Vagina (tissue), 2 donors: Measurements from ENCODE around the gene NT5C3B. TPM values are rescaled to one million over a fixed set of nuclear protein-coding genes. Genes with fewer than 3 reads are reported as not detected.
A peak's percentile ranks its signal among the peaks of the same experiment; 100 is the strongest.

Experiments used
- DNase-seq, 2 donors: peaks; one replicate each; pipeline ENCODE4 v3.0.0-alpha.2; 2017; ENCODE audit errors: extremely low spot score in 2 of 2
- H3K27ac ChIP-seq: fragments of 200-600 bp; sonication (generic); one replicate; pipeline ENCODE4 v1.5.1; 2019
- H3K27me3 ChIP-seq: fragments of 200-600 bp; sonication (generic); one replicate; pipeline ENCODE4 v1.5.1; 2019
- H3K36me3 ChIP-seq, 2 donors: fragments of 200-600 bp; sonication (generic); one replicate each; pipeline ENCODE4 v1.5.1; 2017 to 2019
- H3K4me1 ChIP-seq: fragments of 200-600 bp; sonication (generic); one replicate; pipeline ENCODE4 v1.5.1; 2019
- H3K4me3 ChIP-seq, 2 donors: fragments of 200-600 bp; sonication (generic); 1 replicate in 1 of 2; 2 replicates in 1 of 2; pipeline ENCODE4 v1.5.1; 2016 to 2019
- H3K9me3 ChIP-seq: fragments of 200-600 bp; sonication (generic); one replicate; pipeline ENCODE4 v1.5.1; 2019
- CTCF ChIP-seq, 3 experiments: fragments of 450-650 bp in 2 of 3; fragments of 200-600 bp in 1 of 3; sonication (generic) in 1 of 3; IDR thresholded peaks; one replicate each; pipeline ENCODE4 v1.5.1; 2017 to 2019; ENCODE audit warnings: antibody characterized with exemption in 3 of 3, mild to moderate bottlenecking in 2 of 3, moderate library complexity in 2 of 3
- POLR2A ChIP-seq, 2 donors: fragments of 450-650 bp; IDR thresholded peaks; one replicate each; pipeline ENCODE4 v1.6.1; 2017; ENCODE audit warnings: antibody characterized with exemption in 2 of 2, mild to moderate bottlenecking in 2 of 2, moderate library complexity in 2 of 2
- POLR2AphosphoS5 ChIP-seq, 2 donors: sonication (generic); formaldehyde crosslinking; IDR thresholded peaks; one replicate each; pipeline ENCODE4 v1.9.0; 2017; ENCODE audit warnings: antibody characterized with exemption in 2 of 2, mild to moderate bottlenecking in 2 of 2, low read depth in 1 of 2; ENCODE audit not compliant: insufficient read depth in 1 of 2
- intact Hi-C: fragments of 100-400 bp; cut with DNase I; formaldehyde crosslinking; loops from one replicate; pipeline ENCODE4 v1.15.1; 2023
- total RNA-seq: library from RNA; depleted of rRNA; stranded (reverse); fragments of >200 nt; gene quantifications from one replicate; pipeline ENCODE4 v1.2.3, GENCODE V29; 2016

Gene NT5C3B
- total RNA-seq, 1 donor from 2014 or later = 71.5 TPM

GRCh38 chr17:41787021-41787418 is 49.0 kb downstream of the NT5C3B start:
- DNase-seq = no peak
- Histone ChIP-seq H3K9me3 (no peaks in the 10 kb centered on the region), H3K36me3 (no peaks in the 10 kb centered on the region), H3K4me1 (peaks cover 73% of the 10 kb centered on the region), H3K27ac (peak overlapping the region; percentile 75), H3K27me3 (no peaks in the 10 kb centered on the region), H3K4me3 (peak overlapping the region in 1 of 2 donors; percentile 81)
- intact Hi-C loops = no loop called here
- TF ChIP-seq POLR2AphosphoS5 (IDR thresholded peaks at IDR 0.05; ENCODE audit: insufficient read depth in 1 of 2, low read depth in 1 of 2) = peak in 1 of 2 donors; percentile 90
- no peak for TF ChIP-seq POLR2A (IDR thresholded peaks at IDR 0.05)
- TF ChIP-seq CTCF (IDR thresholded peaks at IDR 0.05) = no peak

- peak within 1 kb of the TSS; percentile 98 for H3K27ac ChIP-seq
- peak in 2 of 3 experiments; percentile 14 to 28 for TF ChIP-seq CTCF (IDR thresholded peaks at IDR 0.05)
- peak in 1 of 2 donors; percentile 85 for TF ChIP-seq POLR2AphosphoS5 (IDR thresholded peaks at IDR 0.05; ENCODE audit: insufficient read depth in 1 of 2, low read depth in 1 of 2)
- TF ChIP-seq POLR2A (IDR thresholded peaks at IDR 0.05) = peak; percentile 24 to 89
- H3K4me1 ChIP-seq = peaks cover 74% of the 10 kb centered on the region
- DNase-seq = peak in 1 of 2 donors; percentile 99
- no peaks in the 10 kb centered on the region for H3K9me3 ChIP-seq
- H3K27me3 ChIP-seq = no peaks in the 10 kb centered on the region
- H3K4me3 ChIP-seq = peak within 1 kb of the TSS; percentile 80 to 81
- no peaks in the 10 kb centered on the region for H3K36me3 ChIP-seq
- intact Hi-C loops = no loop called here
Observed at GRCh38 chr17:41786227-41787020, 49.6 kb downstream of the NT5C3B start, which contains the start of gene JUP. Gene JUP (minus strand): TSS chr17:41786711. CDS start chr17:41771854, 14,857 bp downstream.

GRCh38 chr17:41785859-41786226 is 50.2 kb downstream of the NT5C3B start:
- H3K4me3 ChIP-seq = peak overlapping the region; percentile 80 to 81
- DNase-seq = no peak
- H3K27me3 ChIP-seq = no peaks in the 10 kb centered on the region

GRCh38 chr17:41785091-41785858 is 50.8 kb downstream of the NT5C3B start:
- no peaks in the 10 kb centered on the region for H3K9me3 ChIP-seq
- peak overlapping the region; percentile 98 for H3K27ac ChIP-seq
- peaks cover 79% of the 10 kb centered on the region for H3K4me1 ChIP-seq
- H3K4me3 ChIP-seq = peak overlapping the region; percentile 80 to 81
- H3K27me3 ChIP-seq = no peaks in the 10 kb centered on the region
- DNase-seq = no peak
- TF ChIP-seq POLR2A (IDR thresholded peaks at IDR 0.05) (no peak), POLR2AphosphoS5 (IDR thresholded peaks at IDR 0.05; ENCODE audit: insufficient read depth in 1 of 2, low read depth in 1 of 2) (no peak), CTCF (IDR thresholded peaks at IDR 0.05) (no peak)
- intact Hi-C loops = no loop called here
- H3K36me3 ChIP-seq = no peaks in the 10 kb centered on the region

More at GRCh38 chr17:41785859-41786226, 50.2 kb downstream of the NT5C3B start:
- no peaks in the 10 kb centered on the region for H3K36me3 ChIP-seq
- no peaks in the 10 kb centered on the region for H3K9me3 ChIP-seq
- intact Hi-C loops = no loop called here
- TF ChIP-seq POLR2AphosphoS5 (IDR thresholded peaks at IDR 0.05; ENCODE audit: insufficient read depth in 1 of 2, low read depth in 1 of 2) (peak; percentile 9 to 27), CTCF (IDR thresholded peaks at IDR 0.05) (no peak), POLR2A (IDR thresholded peaks at IDR 0.05) (no peak)
- peak overlapping the region; percentile 98 for H3K27ac ChIP-seq
- H3K4me1 ChIP-seq = peaks cover 76% of the 10 kb centered on the region
